HCT116 (cell line): ENCODE data around the gene SYDE1. TPM values are rescaled to one million over a fixed set of nuclear protein-coding genes. Genes with fewer than 3 reads are reported as not detected.
A peak's percentile ranks its signal among the peaks of the same experiment; 100 is the strongest.

Source experiments
- ATAC-seq: fragments of 200-7000 bp; cut with Tn5 transposase; 2 replicates; pipeline ENCODE4 v1.9.1; 2020; ENCODE audit warnings: mild to moderate bottlenecking, moderate library complexity
- BruUV-seq: library from RNA; stranded (reverse); fragments of 400-500 nt; replicated peaks from 2 replicates; lab custom pipeline; 2021; lab: Mats Ljungman, UMichigan
- CTCF ChIA-PET: fragments of 300-600 bp; sonication (Branson Sonifier 250); formaldehyde crosslinking; loops from one replicate; lab custom pipeline; 2021; ENCODE audit warnings: antibody characterized with exemption; lab: Charles Lee
- POLR2A ChIA-PET: fragments of 300-600, 350-600 bp; sonication (Branson Sonifier 250); formaldehyde crosslinking; loops from one replicate; lab custom pipeline; 2021; ENCODE audit warnings: antibody characterized with exemption; lab: Charles Lee
- RAD21 ChIA-PET, 2 experiments: fragments of 300-600 bp; sonication (Branson Sonifier 250); formaldehyde crosslinking; loops; one replicate each; lab custom pipeline; 2023; ENCODE audit warnings: low total read pairs in 2 of 2; ENCODE audit not compliant: uncharacterized antibody in 2 of 2, unreplicated experiment in 2 of 2, low non-redundant PET in 1 of 2; lab: Charles Lee
- DNase-seq: peaks from one replicate; pipeline ENCODE4 v3.0.0-alpha.2; 2010; ENCODE audit warnings: low read depth, low spot score
- H2AFZ ChIP-seq: fragments of 200-600 bp; shearing (Covaris generic), sonication (generic); 2 replicates; pipeline ENCODE4 v1.6.1; 2017; ENCODE audit warnings: low read depth, mixed run types, mixed read lengths, antibody characterized with exemption, low read length; ENCODE audit not compliant: poor library complexity, severe bottlenecking
- H3K27ac ChIP-seq: 2 replicates; pipeline ENCODE4 v1.5.1; 2012; ENCODE audit warnings: low read depth, low read length
- H3K27me3 ChIP-seq: fragments of 200-600 bp; sonication (generic); 2 replicates; pipeline ENCODE4 v1.6.1; 2016; ENCODE audit warnings: mixed run types, low read length, mixed read lengths; ENCODE audit not compliant: insufficient read depth
- H3K36me3 ChIP-seq, 2 experiments: fragments of 200-500 bp in 1 of 2; fragments of 200-600 bp in 1 of 2; sonication (Bioruptor generic) in 1 of 2; sonication (generic) in 1 of 2; 2 replicates each; pipeline versions ENCODE4 v1.5.1 to v1.6.1; 2014 to 2016; ENCODE audit warnings: low read length in 2 of 2, inconsistent platforms in 1 of 2, mixed read lengths in 1 of 2, mixed run types in 1 of 2; ENCODE audit not compliant: insufficient read depth in 2 of 2, control insufficient read depth in 1 of 2
- H3K4me1 ChIP-seq, 2 experiments: fragments of 200-600 bp in 1 of 2; sonication (generic) in 1 of 2; 2 replicates each; pipeline versions ENCODE4 v1.5.1 to v1.6.1; 2012 to 2017; ENCODE audit warnings: low read length in 2 of 2, inconsistent platforms in 1 of 2, mild to moderate bottlenecking in 1 of 2, mixed read lengths in 1 of 2, mixed run types in 1 of 2, moderate library complexity in 1 of 2; ENCODE audit not compliant: insufficient read depth in 2 of 2, control insufficient read depth in 1 of 2
- H3K4me2 ChIP-seq: fragments of 200-600 bp; sonication (generic); 2 replicates; pipeline ENCODE4 v1.6.1; 2017; ENCODE audit warnings: mixed run types, low read length, mixed read lengths
- H3K4me3 ChIP-seq, 2 experiments: fragments of 200-600 bp in 1 of 2; sonication (generic) in 1 of 2; replicated peaks in 1 of 2; 2 replicates each; pipeline ENCODE4 v1.5.1; 2011 to 2016; ENCODE audit warnings: low read length in 2 of 2, control low read depth in 1 of 2, low read depth in 1 of 2, mild to moderate bottlenecking in 1 of 2, mixed read lengths in 1 of 2, mixed run types in 1 of 2
- H3K79me2 ChIP-seq: fragments of 200-600 bp; sonication (generic); 2 replicates; pipeline ENCODE4 v1.6.1; 2017; ENCODE audit warnings: mild to moderate bottlenecking, mixed run types, low read length, moderate library complexity, mixed read lengths; ENCODE audit not compliant: insufficient read depth
- H3K9ac ChIP-seq: fragments of 200-600 bp; sonication (generic); 2 replicates; pipeline ENCODE4 v1.6.1; 2016; ENCODE audit warnings: low read length, mixed read lengths
- H3K9me2 ChIP-seq: fragments of 200-600 bp; sonication (generic), shearing (Covaris generic); 2 replicates; pipeline ENCODE4 v1.6.1; 2017; ENCODE audit warnings: mixed run types, mild to moderate bottlenecking, moderate library complexity; ENCODE audit not compliant: insufficient read depth
- H3K9me3 ChIP-seq, 2 experiments: fragments of 200-500 bp in 1 of 2; fragments of 200-600 bp in 1 of 2; sonication (Bioruptor generic) in 1 of 2; sonication (generic) in 1 of 2; 2 replicates each; pipeline ENCODE4 v1.6.1; 2014 to 2017; ENCODE audit warnings: low read length in 2 of 2, mixed read lengths in 2 of 2, inconsistent platforms in 1 of 2, low read depth in 1 of 2, mild to moderate bottlenecking in 1 of 2, mixed run types in 1 of 2, moderate library complexity in 1 of 2; ENCODE audit not compliant: control insufficient read depth in 1 of 2, insufficient read depth in 1 of 2
- H4K20me1 ChIP-seq: fragments of 200-600 bp; sonication (generic), shearing (Covaris generic); 2 replicates; pipeline ENCODE4 v1.6.1; 2017; ENCODE audit warnings: mixed run types, mild to moderate bottlenecking, moderate library complexity; ENCODE audit not compliant: insufficient read depth
- ATF3 ChIP-seq: IDR thresholded peaks from 2 replicates; pipeline ENCODE4 v1.6.1; 2012
- EGR1 ChIP-seq: IDR thresholded peaks from 2 replicates; pipeline ENCODE4 v1.6.1; 2012; ENCODE audit warnings: low read depth
- ELF1 ChIP-seq: IDR thresholded peaks from 2 replicates; pipeline ENCODE4 v1.6.1; 2012; ENCODE audit warnings: low read depth, borderline replicate concordance
- EZH2 ChIP-seq: fragments of 200-600 bp; sonication (generic); IDR thresholded peaks from 2 replicates; pipeline ENCODE4 v1.6.1; 2017; ENCODE audit warnings: antibody characterized with exemption, mixed run types
- EZH2phosphoT487 ChIP-seq: fragments of 200-600 bp; IDR thresholded peaks from 2 replicates; pipeline ENCODE4 v1.6.1; 2018; ENCODE audit warnings: antibody characterized with exemption, borderline replicate concordance
- MAX ChIP-seq: IDR thresholded peaks from 2 replicates; pipeline ENCODE4 v1.6.1; 2012
- POLR2A ChIP-seq: IDR thresholded peaks from 2 replicates; pipeline ENCODE4 v1.7.0; 2011; ENCODE audit warnings: borderline replicate concordance; ENCODE audit not compliant: insufficient read depth, insufficient read length; ENCODE audit errors: extremely low read depth
- POLR2AphosphoS5 ChIP-seq: IDR thresholded peaks from 2 replicates; pipeline ENCODE4 v1.6.1; 2011; ENCODE audit warnings: mild to moderate bottlenecking, low read depth, low read length, moderate library complexity
- RAD21 ChIP-seq: IDR thresholded peaks from 2 replicates; pipeline ENCODE4 v1.6.1; 2012; ENCODE audit warnings: low read depth, mild to moderate bottlenecking
- SIN3A ChIP-seq: IDR thresholded peaks from 2 replicates; pipeline ENCODE4 v1.6.1; 2012; ENCODE audit warnings: low read depth
- SRF ChIP-seq: IDR thresholded peaks from 2 replicates; pipeline ENCODE4 v1.6.1; 2012; ENCODE audit warnings: low read depth
- TCF7L2 ChIP-seq: IDR thresholded peaks from 2 replicates; pipeline ENCODE4 v1.7.0; 2011; ENCODE audit warnings: borderline replicate concordance, inconsistent platforms; ENCODE audit not compliant: insufficient read depth, insufficient read length; ENCODE audit errors: extremely low read depth
- YY1 ChIP-seq: IDR thresholded peaks from 2 replicates; pipeline ENCODE4 v1.6.1; 2011; ENCODE audit warnings: low read length, low read depth, moderate library complexity, mild to moderate bottlenecking; ENCODE audit not compliant: insufficient replicate concordance; ENCODE audit errors: extremely low read depth
- ZBTB33 ChIP-seq: IDR thresholded peaks from 2 replicates; pipeline ENCODE4 v1.6.1; 2011; ENCODE audit warnings: mild to moderate bottlenecking, low read length, moderate library complexity; ENCODE audit not compliant: insufficient replicate concordance; ENCODE audit errors: extremely low read depth
- ZFX ChIP-seq: fragments of 450-650 bp; IDR thresholded peaks from 2 replicates; pipeline ENCODE4 v1.6.1; 2017
- ZNF274 ChIP-seq: fragments of 200-500 bp; sonication (Bioruptor generic); IDR thresholded peaks from 2 replicates; pipeline ENCODE4 v1.6.1; 2014; ENCODE audit warnings: mild to moderate bottlenecking, low read depth, low read length, inconsistent platforms
- intact Hi-C: fragments of 100-400 bp; cut with micrococcal nuclease; formaldehyde crosslinking; loops from 2 replicates; pipeline ENCODE4 v1.10.0; 2022
- total RNA-seq: library from RNA; stranded (reverse); gene quantifications from one replicate; pipeline ENCODE4 v1.2.1, GENCODE V29; 2021; ENCODE audit not compliant: unreplicated experiment

Gene SYDE1
- total RNA-seq, 1 experiment from 2014 or later = 4.9 TPM

- Histone ChIP-seq H3K4me2 (peak overlapping the region; percentile 97), H3K9me2 (no peaks in the 10 kb centered on the region), H2AFZ (no peak overlapping the region), H3K36me3 (peaks cover 0 to 4% of the 10 kb centered on the region in 2 experiments; a peak in 2 of 4 replicates), H3K4me1 (peaks cover 12 to 30% of the 10 kb centered on the region in 2 experiments; a peak in 3 of 4 replicates), H4K20me1 (no peaks in the 10 kb centered on the region), H3K9me3 (no peaks in the 10 kb centered on the region), H3K79me2 (peaks cover 30% of the 10 kb centered on the region), H3K27ac (peak overlapping the region; percentile 76; the same call in 1 of the 2 replicates), H3K27me3 (no peaks in the 10 kb centered on the region), H3K4me3 (peak overlapping the region; percentile 82 to 90), H3K9ac (peak overlapping the region; percentile 94)
- intact Hi-C loops = no loop called here
- POLR2A ChIA-PET = interaction anchor here (0.9 to 1.3 kb wide), 5 partner anchors 14 to 251 kb away, joined by 3 to 4 read pairs (median 3); no protein-coding TSS in a partner anchor
- CTCF ChIA-PET = interaction anchor here (1.6 kb wide), 1 partner anchor 25 kb away, joined by 5 read pairs; no protein-coding TSS in a partner anchor
- RAD21 ChIA-PET = interaction anchor here in 1 of 2 experiments (1.0 kb wide), 1 partner anchor 25 kb away, joined by 5 read pairs; no protein-coding TSS in a partner anchor
- no peak for ATAC-seq
- no peak for TF ChIP-seq ATF3
- no peak for TF ChIP-seq SRF
- no peak for TF ChIP-seq EZH2phosphoT487
- no peak for TF ChIP-seq MAX
- no peak for TF ChIP-seq ZNF274
- no peak for TF ChIP-seq TCF7L2
- no peak for TF ChIP-seq YY1
- TF ChIP-seq POLR2A = no peak
- TF ChIP-seq POLR2AphosphoS5 = no peak
- no peak for TF ChIP-seq ELF1
- TF ChIP-seq SIN3A = no peak
- TF ChIP-seq RAD21 = no peak
- no peak for TF ChIP-seq EZH2
- no peak for TF ChIP-seq ZFX
- TF ChIP-seq EGR1 = no peak
- TF ChIP-seq ZBTB33 = no peak
- no peak for DNase-seq
- BruUV-seq = TSS peak; percentile 97
Measured at GRCh38 chr19:15126131-15126910, 19.1 kb downstream of the SYDE1 start.
